Hepatocyte (in vitro differentiated cells): ENCODE measurements around the gene PKM. TPM values are rescaled to one million over a fixed set of nuclear protein-coding genes. Genes with fewer than 3 reads are reported as not detected.

Source experiments
- DNase-seq: peaks from one replicate; pipeline ENCODE4 v3.0.0-alpha.2; 2016; ENCODE audit warnings: low spot score
- H2AFZ ChIP-seq: fragments of 200-600 bp; sonication (generic); 2 replicates; pipeline ENCODE4 v1.6.0; 2016; ENCODE audit warnings: antibody characterized with exemption, mild to moderate bottlenecking
- H3K27ac ChIP-seq: fragments of 200-600 bp; sonication (generic); 2 replicates; pipeline ENCODE4 v1.5.1; 2016; ENCODE audit warnings: mild to moderate bottlenecking
- H3K27me3 ChIP-seq: fragments of 200-600 bp; sonication (generic); 2 replicates; pipeline ENCODE4 v1.6.1; 2016
- H3K36me3 ChIP-seq: fragments of 200-600 bp; sonication (generic); replicated peaks from 2 replicates; pipeline ENCODE4 v1.5.1; 2016; ENCODE audit warnings: low read depth; ENCODE audit not compliant: insufficient read depth
- H3K4me1 ChIP-seq: fragments of 200-600 bp; sonication (generic); 2 replicates; pipeline ENCODE4 v1.5.1; 2016; ENCODE audit warnings: mild to moderate bottlenecking, moderate library complexity; ENCODE audit not compliant: insufficient read depth
- H3K4me2 ChIP-seq: fragments of 200-600 bp; sonication (generic); 2 replicates; pipeline ENCODE4 v1.6.0; 2016
- H3K4me3 ChIP-seq: fragments of 200-600 bp; sonication (generic); 2 replicates; pipeline ENCODE4 v1.5.1; 2016; ENCODE audit warnings: mild to moderate bottlenecking
- H3K79me2 ChIP-seq: fragments of 200-600 bp; sonication (generic); 2 replicates; pipeline ENCODE4 v1.6.0; 2017; ENCODE audit warnings: mild to moderate bottlenecking
- H3K9me2 ChIP-seq: fragments of 200-600 bp; sonication (generic); replicated peaks from 2 replicates; pipeline ENCODE4 v1.6.0; 2017; ENCODE audit warnings: mild to moderate bottlenecking; ENCODE audit not compliant: insufficient read depth
- H3K9me3 ChIP-seq: fragments of 200-600 bp; sonication (generic); 2 replicates; pipeline ENCODE4 v1.5.1; 2016; ENCODE audit warnings: low read depth, mild to moderate bottlenecking
- H4K20me1 ChIP-seq: fragments of 200-600 bp; sonication (generic); 2 replicates; pipeline ENCODE4 v1.6.0; 2016; ENCODE audit warnings: mild to moderate bottlenecking; ENCODE audit not compliant: insufficient read depth, poor library complexity, severe bottlenecking
- CTCF ChIP-seq: fragments of 200-600 bp; sonication (generic); IDR thresholded peaks from 2 replicates; pipeline ENCODE4 v1.5.1; 2016; ENCODE audit warnings: antibody characterized with exemption, mild to moderate bottlenecking; ENCODE audit not compliant: poor library complexity
- EZH2 ChIP-seq: fragments of 200-600 bp; sonication (generic); IDR thresholded peaks from 2 replicates; pipeline ENCODE4 v1.6.1; 2016; ENCODE audit warnings: antibody characterized with exemption, mild to moderate bottlenecking, borderline replicate concordance
- EZH2phosphoT487 ChIP-seq: fragments of 200-600 bp; sonication (generic); IDR thresholded peaks from one replicate; pipeline ENCODE4 v1.6.1; 2018; ENCODE audit warnings: antibody characterized with exemption, mild to moderate bottlenecking, low read depth, moderate library complexity; ENCODE audit not compliant: unreplicated experiment, severe bottlenecking
- WGBS: methylation state at CpG from one replicate; pipeline ENCODE4 v1.1.6; 2016; ENCODE audit warnings: low lambda C conversion rate; ENCODE audit errors: missing lambda C conversion rate; 5-methylcytosine and 5-hydroxymethylcytosine counted together
- polyA plus RNA-seq: library from polyadenylated mRNA; unstranded; fragments of >200 nt; fragmentation: Nextera tagmentation; extraction: Ambion mirVana; gene quantifications from 2 replicates; pipeline ENCODE4 v1.2.1, GENCODE V29; 2016
- total RNA-seq: library from RNA; depleted of rRNA; stranded (reverse); fragments of >200 nt; gene quantifications from 2 replicates; pipeline ENCODE4 v1.2.3, GENCODE V29; 2014

Gene PKM
- total and polyA plus RNA-seq, 2 experiments from 2014 or later, result 314 to 376 TPM

- Histone ChIP-seq H3K4me2 (no peak overlapping the region), H2AFZ (no peak overlapping the region), H3K27ac (no peak overlapping the region), H3K4me3 (no peak overlapping the region), H3K27me3 (no peaks in the 10 kb centered on the region), H3K79me2 (no peaks in the 10 kb centered on the region), H4K20me1 (no peaks in the 10 kb centered on the region), H3K4me1 (peaks cover 11% of the 10 kb centered on the region), H3K9me3 (no peaks in the 10 kb centered on the region), H3K9me2 (no peaks in the 10 kb centered on the region), H3K36me3 (no peaks in the 10 kb centered on the region)
- DNase-seq, result no peak
- 95% methylated on average over 7 of the region's 7 CpGs for WGBS
- no peak for TF ChIP-seq EZH2
- no peak for TF ChIP-seq CTCF
- TF ChIP-seq EZH2phosphoT487, result no peak
These were observed 76.7 kb downstream of the PKM start for GRCh38 chr15:72154316-72154715.

GRCh38 chr15:72153269-72154000 is 77.6 kb downstream of the PKM start:
- no peaks in the 10 kb centered on the region for H3K27me3 ChIP-seq
- peaks cover 11% of the 10 kb centered on the region for H3K4me1 ChIP-seq
- H3K79me2 ChIP-seq, result no peaks in the 10 kb centered on the region
- DNase-seq, result no peak
- 84% methylated on average over 4 of the region's 5 CpGs for WGBS
- no peak overlapping the region for H3K4me2 ChIP-seq
- TF ChIP-seq EZH2 (no peak), EZH2phosphoT487 (no peak), CTCF (no peak)
- no peaks in the 10 kb centered on the region for H3K36me3 ChIP-seq
- no peaks in the 10 kb centered on the region for H3K9me3 ChIP-seq
- no peak overlapping the region for H2AFZ ChIP-seq
- H4K20me1 ChIP-seq, result no peaks in the 10 kb centered on the region
- no peak overlapping the region for H3K27ac ChIP-seq
- no peaks in the 10 kb centered on the region for H3K9me2 ChIP-seq
- H3K4me3 ChIP-seq, result no peak overlapping the region

Other genes starting within 250 kb of the PKM start
- 38.2 and 42.8 TPM in 2 replicates for gene MYO9A, start 113.0 kb downstream of the PKM start, total RNA-seq
- 13.1 and 17.9 TPM in 2 replicates for gene MYO9A, start 113.0 kb downstream of the PKM start, polyA plus RNA-seq
- 2.0 and 3.6 TPM in 2 replicates for gene SENP8, start 112.8 kb downstream of the PKM start, total RNA-seq
- gene SENP8, start 112.8 kb downstream of the PKM start, polyA plus RNA-seq, result 1.5 and 2.2 TPM in 2 replicates
- 2.2 and 4.4 TPM in 2 replicates for gene GRAMD2A, start 33.4 kb downstream of the PKM start, total RNA-seq
- gene GRAMD2A, start 33.4 kb downstream of the PKM start, polyA plus RNA-seq, result 4.6 and 7.9 TPM in 2 replicates
- 37.6 and 57.1 TPM in 2 replicates for gene PARP6, start 41.4 kb upstream of the PKM start, total RNA-seq
- 61.4 and 77.4 TPM in 2 replicates for gene PARP6, start 41.4 kb upstream of the PKM start, polyA plus RNA-seq
- gene CELF6, start 89.0 kb upstream of the PKM start, total RNA-seq, result 1.1 and 2.4 TPM in 2 replicates
- 0.40 and 0.57 TPM in 2 replicates for gene CELF6, start 89.0 kb upstream of the PKM start, polyA plus RNA-seq
- 175 and 180 TPM in 2 replicates for gene HEXA, start 144.8 kb upstream of the PKM start, total RNA-seq
- gene HEXA, start 144.8 kb upstream of the PKM start, polyA plus RNA-seq, result 268 and 286 TPM in 2 replicates
- not detected in 2 replicates for gene TMEM202, start 167.1 kb upstream of the PKM start, total RNA-seq
- gene TMEM202, start 167.1 kb upstream of the PKM start, polyA plus RNA-seq, result not detected in 2 replicates
- gene ARIH1, start 243.1 kb upstream of the PKM start, total RNA-seq, result 61.6 and 62.1 TPM in 2 replicates
- gene ARIH1, start 243.1 kb upstream of the PKM start, polyA plus RNA-seq, result 62.9 and 76.3 TPM in 2 replicates